ENCODE measurements around the gene EEF2K. TPM values are rescaled to one million over a fixed set of nuclear protein-coding genes. Genes with fewer than 3 reads are reported as not detected.

Gene EEF2K
- total RNA-seq, 1 donor: 9.0 TPM

DNA sequence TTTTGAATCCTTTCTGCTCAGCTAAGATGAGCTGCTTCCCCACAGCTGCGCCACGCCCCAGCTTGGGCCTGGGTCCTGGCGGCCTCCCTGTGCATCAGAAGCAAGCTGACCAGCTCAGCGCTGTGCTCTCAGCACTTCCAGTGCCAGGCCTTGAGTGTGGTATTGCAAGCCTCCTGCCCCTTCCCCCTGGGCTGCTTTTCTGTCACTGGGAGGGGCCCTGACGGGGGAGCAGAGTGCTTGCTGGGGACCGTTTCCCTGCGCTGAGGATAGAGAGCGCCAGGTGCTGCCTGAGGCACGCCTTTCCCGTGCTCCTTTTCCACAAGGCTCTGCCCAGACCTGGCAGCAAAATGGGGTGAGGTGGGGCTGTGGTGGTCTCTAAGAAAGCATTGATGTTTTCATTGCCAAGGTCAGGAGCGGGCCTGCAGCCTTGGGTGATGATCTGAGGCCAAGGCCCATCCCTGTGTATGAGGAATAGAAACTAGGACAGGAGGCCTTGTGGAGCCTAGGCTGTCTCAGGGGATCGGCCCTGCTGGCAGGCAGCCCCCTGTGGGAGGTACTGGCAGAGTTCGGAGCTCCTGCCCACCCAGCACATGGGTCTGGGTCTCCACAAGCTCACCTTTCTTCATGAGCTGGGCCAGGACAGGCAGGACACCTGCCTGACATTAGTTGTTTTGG, 120.8 kb downstream of the EEF2K start:
- Histone ChIP-seq H3K9me3 (ENCODE audit: low read depth, low read length) (no peaks in the 10 kb centered on the region), H3K27me3 (ENCODE audit: insufficient read depth, low read length) (no peaks in the 10 kb centered on the region), H3K4me1 (ENCODE audit: insufficient read depth, low read length) (peaks cover 6% of the 10 kb centered on the region), H3K4me3 (ENCODE audit: low read length) (no peak overlapping the region)

DNA sequence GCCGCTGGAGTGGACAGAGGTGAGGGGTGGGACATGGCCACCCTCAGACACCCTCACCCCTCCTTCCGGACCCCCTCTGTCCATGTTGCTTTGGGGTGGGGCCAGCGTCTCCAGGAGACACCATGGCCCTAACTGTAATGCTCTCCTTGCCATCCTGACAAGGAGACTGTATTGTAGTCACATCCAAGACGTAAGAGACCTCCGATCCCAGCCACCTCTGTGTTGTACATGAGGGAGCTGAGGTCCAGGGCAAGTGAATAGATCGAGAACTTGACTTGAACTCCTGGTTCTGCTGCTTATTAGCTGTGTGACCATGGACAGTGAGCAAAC, 121.3 kb downstream of the EEF2K start:
- Histone ChIP-seq H3K4me1 (ENCODE audit: insufficient read depth, low read length) (peaks cover 6% of the 10 kb centered on the region), H3K4me3 (ENCODE audit: low read length) (no peak overlapping the region), H3K27me3 (ENCODE audit: insufficient read depth, low read length) (no peaks in the 10 kb centered on the region), H3K9me3 (ENCODE audit: low read depth, low read length) (no peaks in the 10 kb centered on the region)

DNA sequence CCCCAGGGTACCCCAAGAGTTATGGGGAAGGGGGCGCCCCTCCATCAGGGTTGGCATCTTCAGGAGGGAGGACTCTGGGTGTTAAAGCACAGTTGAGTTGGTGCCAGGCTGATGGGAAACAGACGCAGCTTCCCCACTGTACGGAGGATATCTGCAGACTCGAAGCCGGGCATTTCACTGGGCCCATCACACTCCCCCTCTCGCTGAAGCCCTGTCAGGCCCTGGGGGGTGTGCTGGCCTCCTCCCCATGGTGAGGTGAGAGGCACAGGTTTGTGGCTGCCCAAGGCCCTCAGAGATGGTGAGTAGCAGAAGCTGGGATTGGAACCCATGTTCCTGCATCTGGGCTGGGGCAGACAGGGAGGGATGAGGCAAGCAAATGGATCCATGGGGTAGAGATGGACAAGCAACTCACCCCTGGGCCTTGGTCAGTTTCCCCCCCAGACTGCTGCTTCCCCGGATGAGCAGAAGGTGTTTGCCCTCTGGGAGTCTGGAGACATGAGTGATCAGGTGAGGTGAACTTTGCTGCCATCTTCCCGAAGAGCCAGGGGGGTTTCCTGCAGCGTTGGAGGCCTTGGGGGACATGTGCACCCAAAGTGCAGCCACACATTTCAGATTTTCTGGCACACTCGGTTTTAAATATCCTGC, 122.1 kb downstream of the EEF2K start:
- Histone ChIP-seq H3K9me3 (ENCODE audit: low read depth, low read length) (no peaks in the 10 kb centered on the region), H3K4me3 (ENCODE audit: low read length) (no peak overlapping the region), H3K27me3 (ENCODE audit: insufficient read depth, low read length) (no peaks in the 10 kb centered on the region), H3K4me1 (ENCODE audit: insufficient read depth, low read length) (peaks cover 6% of the 10 kb centered on the region)

DNA sequence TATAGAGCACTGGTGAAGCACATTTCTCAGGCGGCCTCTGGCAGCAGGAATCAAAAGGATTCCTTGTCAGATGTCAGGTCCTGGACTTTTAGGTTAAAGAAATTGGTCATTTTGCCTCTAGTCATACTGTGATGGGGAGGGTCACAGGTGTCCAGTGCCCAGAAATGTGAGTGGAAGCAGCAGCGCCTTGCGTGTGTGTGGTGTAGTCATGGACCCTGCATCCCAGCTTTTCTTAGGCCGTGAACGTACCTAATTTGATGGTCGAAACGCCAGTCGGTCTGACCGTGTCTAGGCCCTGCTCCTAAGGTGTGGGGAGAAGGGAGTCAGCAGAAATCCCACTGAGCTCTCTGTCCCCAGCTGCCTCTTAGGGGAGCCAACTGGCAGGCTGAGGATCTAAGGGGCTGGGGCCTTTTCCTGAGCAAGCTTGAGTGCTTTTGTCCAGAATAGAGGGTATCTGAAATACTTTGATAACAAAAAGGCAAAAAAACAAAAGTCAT, 123.2 kb downstream of the EEF2K start:
- Histone ChIP-seq H3K4me1 (ENCODE audit: insufficient read depth, low read length) (peaks cover 6% of the 10 kb centered on the region), H3K27me3 (ENCODE audit: insufficient read depth, low read length) (no peaks in the 10 kb centered on the region), H3K9me3 (ENCODE audit: low read depth, low read length) (no peaks in the 10 kb centered on the region), H3K4me3 (ENCODE audit: low read length) (no peak overlapping the region)

DNA sequence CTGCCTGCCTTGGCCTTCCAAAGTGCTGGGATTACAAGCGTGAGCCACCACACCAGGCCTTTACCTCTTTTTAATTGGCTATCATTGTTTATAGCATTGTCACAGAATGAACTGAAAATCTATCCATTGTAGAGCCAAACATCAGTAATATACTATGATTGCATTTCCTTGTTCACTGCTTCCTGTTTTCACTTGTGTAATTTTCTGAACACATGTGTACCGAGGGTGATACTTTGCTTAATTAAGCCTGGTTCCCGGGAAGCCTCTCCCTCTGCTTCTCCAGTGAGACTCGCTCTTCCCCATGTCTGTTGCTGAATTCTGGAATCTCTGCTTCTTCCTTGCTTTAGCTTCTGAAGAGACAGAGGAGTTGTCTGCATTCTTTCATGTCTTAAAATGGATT, 124.2 kb downstream of the EEF2K start:
- H3K4me1 ChIP-seq (ENCODE audit: insufficient read depth, low read length): peaks cover 6% of the 10 kb centered on the region
- H3K9me3 ChIP-seq (ENCODE audit: low read depth, low read length): no peaks in the 10 kb centered on the region
- H3K27me3 ChIP-seq (ENCODE audit: insufficient read depth, low read length): no peaks in the 10 kb centered on the region
- H3K4me3 ChIP-seq (ENCODE audit: low read length): no peak overlapping the region

DNA sequence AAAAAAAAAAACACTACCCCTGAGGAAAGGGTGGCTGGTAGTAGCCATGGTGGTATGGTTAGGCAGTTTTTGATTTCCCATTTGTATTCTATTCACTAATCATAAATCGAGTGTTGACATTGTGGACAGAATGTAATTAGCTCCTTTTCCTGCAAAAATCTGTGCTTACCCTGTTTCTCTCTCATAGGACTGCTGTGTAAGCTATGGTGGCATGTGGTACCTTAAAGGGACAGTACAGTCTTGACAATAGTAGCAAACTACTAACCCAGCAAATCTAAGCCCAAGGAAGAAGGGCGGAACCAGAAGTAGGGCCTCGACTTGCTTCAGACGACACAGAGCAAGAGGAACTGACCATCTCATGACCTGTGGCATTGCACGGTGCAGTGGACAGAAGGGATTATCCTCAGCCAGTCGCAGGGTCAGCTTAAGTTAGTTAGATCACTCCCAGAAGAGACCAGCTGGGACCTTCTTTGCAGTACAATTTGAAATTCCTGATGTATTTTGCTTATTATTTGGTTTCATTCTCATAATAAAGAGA, 127.4 kb downstream of the EEF2K start:
- Histone ChIP-seq H3K9me3 (ENCODE audit: low read depth, low read length) (peaks cover 23% of the 10 kb centered on the region), H3K4me1 (ENCODE audit: insufficient read depth, low read length) (peaks cover 6% of the 10 kb centered on the region), H3K27me3 (ENCODE audit: insufficient read depth, low read length) (no peaks in the 10 kb centered on the region)

DNA sequence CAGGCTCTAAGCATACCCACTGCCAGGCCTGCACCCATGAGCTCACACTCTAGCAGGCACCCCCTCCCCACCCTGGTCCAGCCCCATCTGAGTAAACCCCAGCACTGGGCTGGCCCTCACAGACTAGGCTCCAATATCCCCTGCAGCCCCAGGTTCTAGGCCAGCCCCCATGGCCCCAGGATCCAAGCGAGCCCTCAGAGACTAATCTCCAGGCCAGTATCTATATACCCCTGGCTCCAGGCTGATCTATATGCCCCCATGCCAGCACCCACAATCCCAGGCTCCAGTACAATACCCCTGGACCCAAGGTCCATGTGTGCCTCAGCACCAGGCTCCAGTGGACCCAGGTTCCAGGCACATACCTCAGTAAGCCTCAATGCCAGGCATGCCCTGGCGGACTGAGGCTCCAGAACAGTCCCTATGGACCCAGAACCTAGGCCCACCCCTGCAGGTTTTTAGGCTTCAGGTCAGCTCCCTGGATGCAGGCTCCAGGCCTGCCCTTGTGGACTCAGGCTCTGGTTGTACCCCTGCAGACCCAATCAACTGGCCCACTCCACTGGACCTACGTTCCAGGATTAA, 129.7 kb downstream of the EEF2K start:
- Histone ChIP-seq H3K4me3 (ENCODE audit: low read length) (no peak overlapping the region), H3K9me3 (ENCODE audit: low read depth, low read length) (peaks cover 23% of the 10 kb centered on the region), H3K4me1 (ENCODE audit: insufficient read depth, low read length) (no peaks in the 10 kb centered on the region), H3K27me3 (ENCODE audit: insufficient read depth, low read length) (no peaks in the 10 kb centered on the region)

More for the DNA sequence above, 127.4 kb downstream of the EEF2K start:
- no peak overlapping the region for H3K4me3 ChIP-seq (ENCODE audit: low read length)

DNA sequence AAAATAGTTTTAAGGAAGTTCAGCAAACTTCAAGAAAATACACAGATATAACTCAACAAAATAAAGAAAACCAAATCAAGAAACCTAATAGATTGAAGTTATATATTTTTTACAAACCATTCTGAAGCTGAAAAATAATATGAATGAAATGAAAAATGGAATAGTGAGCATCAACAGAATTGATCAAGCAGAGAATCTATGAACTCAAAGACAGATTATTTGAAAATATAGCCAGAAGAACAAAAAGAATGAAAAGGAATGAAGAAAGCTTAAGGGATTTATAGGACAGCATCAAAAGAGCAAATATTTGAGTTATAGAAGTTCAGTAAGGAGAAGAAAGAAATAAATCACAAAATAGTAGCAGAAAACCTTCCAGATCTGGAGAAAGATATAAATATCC, 130.5 kb downstream of the EEF2K start:
- peaks cover 23% of the 10 kb centered on the region for H3K9me3 ChIP-seq (ENCODE audit: low read depth, low read length)
- no peak overlapping the region for H3K4me3 ChIP-seq (ENCODE audit: low read length)
- no peaks in the 10 kb centered on the region for H3K27me3 ChIP-seq (ENCODE audit: insufficient read depth, low read length)
- no peaks in the 10 kb centered on the region for H3K4me1 ChIP-seq (ENCODE audit: insufficient read depth, low read length)

DNA sequence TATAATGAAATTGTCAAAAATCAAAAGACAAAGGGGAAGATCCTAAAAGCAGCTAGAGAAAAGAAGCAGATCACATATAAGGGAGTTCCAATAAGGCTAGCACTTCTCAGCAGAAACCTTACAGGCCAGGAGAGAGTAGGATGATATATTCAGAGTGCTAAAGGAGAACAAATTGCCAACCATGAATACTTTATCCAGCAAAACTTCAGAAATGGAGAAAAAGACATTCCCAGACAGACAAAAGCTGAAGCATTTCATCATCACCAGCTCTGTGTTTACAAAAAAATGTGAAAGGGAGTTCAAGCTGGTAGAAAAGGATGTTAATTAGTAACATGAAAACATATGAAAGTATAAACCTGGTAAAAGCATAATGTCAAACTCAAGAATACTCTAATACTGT, 131.0 kb downstream of the EEF2K start:
- H3K27me3 ChIP-seq (ENCODE audit: insufficient read depth, low read length): no peaks in the 10 kb centered on the region
- peaks cover 23% of the 10 kb centered on the region for H3K9me3 ChIP-seq (ENCODE audit: low read depth, low read length)
- no peaks in the 10 kb centered on the region for H3K4me1 ChIP-seq (ENCODE audit: insufficient read depth, low read length)
- no peak overlapping the region for H3K4me3 ChIP-seq (ENCODE audit: low read length)

DNA sequence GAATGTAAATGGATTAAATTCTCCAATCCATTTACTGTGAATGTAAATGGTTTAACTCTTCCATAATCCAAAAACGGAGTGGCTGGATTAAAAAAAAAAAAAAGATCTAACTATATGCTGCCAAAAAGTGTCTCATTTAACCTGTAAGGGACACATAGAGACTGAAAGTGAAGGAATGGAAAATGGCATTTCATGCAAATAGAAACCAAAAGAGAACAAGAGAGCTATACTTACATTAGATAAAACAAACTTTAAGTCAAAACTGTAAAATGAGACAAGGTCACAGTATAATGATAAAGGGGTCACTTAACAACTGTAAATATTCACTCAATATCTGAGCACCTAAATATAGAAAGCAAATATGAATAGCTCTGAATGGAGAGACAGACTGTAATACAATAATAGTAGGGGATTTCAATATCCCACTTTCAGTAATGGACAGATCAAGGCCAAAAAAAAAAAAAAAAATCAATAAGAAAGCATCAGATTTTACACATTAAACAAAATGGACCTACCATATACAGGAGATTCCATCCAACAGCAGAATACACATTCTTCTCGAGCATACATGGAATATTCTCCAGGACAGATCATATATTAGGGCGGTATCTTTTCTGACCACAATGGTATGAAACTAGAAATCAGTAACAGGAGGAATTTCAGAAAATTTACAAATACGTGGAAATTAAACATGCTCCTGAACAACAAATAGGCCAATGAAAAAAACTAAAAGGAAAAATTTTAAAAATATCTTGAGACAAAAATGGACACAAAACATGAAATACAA, 132.0 kb downstream of the EEF2K start:
- peaks cover 23% of the 10 kb centered on the region for H3K9me3 ChIP-seq (ENCODE audit: low read depth, low read length)
- H3K4me3 ChIP-seq (ENCODE audit: low read length): no peak overlapping the region
- no peaks in the 10 kb centered on the region for H3K4me1 ChIP-seq (ENCODE audit: insufficient read depth, low read length)
- no peaks in the 10 kb centered on the region for H3K27me3 ChIP-seq (ENCODE audit: insufficient read depth, low read length)

Other genes starting within 250 kb of the EEF2K start
- gene PDZD9, start 205.2 kb upstream of the EEF2K start, total RNA-seq: 0.10 TPM
- gene MOSMO, start 198.2 kb upstream of the EEF2K start, total RNA-seq: 3.8 TPM
- 0.10 TPM for gene VWA3A, start 113.7 kb upstream of the EEF2K start, total RNA-seq
- 0.52 TPM for gene SDR42E2, start 43.8 kb upstream of the EEF2K start, total RNA-seq
- gene POLR3E, start 91.1 kb downstream of the EEF2K start, total RNA-seq: 112 TPM
- gene CDR2, start 168.3 kb downstream of the EEF2K start, total RNA-seq: 89.8 TPM

Data from mononuclear cell (primary cell).